SK-N-SH (cell line): ENCODE results near the gene ADAMTS14. TPM values are rescaled to one million over a fixed set of nuclear protein-coding genes. Genes with fewer than 3 reads are reported as not detected.

Source experiments
- CTCF ChIA-PET: fragments of 300-600, 350-600 bp; formaldehyde crosslinking; extraction: SDS; loops from one replicate; lab custom pipeline; 2021; lab: Yijun Ruan, JAX
- POLR2A ChIA-PET: fragments of 350-600 bp; sonication (Branson Sonifier 250); formaldehyde crosslinking; extraction: SDS; loops from one replicate; lab custom pipeline; 2020; ENCODE audit warnings: antibody characterized with exemption, inconsistent platforms; lab: Yijun Ruan, JAX
- DNase-seq: peaks from one replicate; pipeline ENCODE4 v3.0.0; 2012
- H2AFZ ChIP-seq: fragments of 200-600 bp; sonication (generic); 2 replicates; pipeline ENCODE4 v1.8.1; 2016; ENCODE audit warnings: antibody characterized with exemption, mild to moderate bottlenecking, low read depth
- H3F3A ChIP-seq: fragments of 200-600 bp; sonication (generic); replicated peaks from 2 replicates; pipeline ENCODE3; 2016; ENCODE audit warnings: antibody characterized with exemption, mild to moderate bottlenecking; ENCODE audit not compliant: insufficient read depth
- H3K27ac ChIP-seq, 2 experiments: fragments of 200-500 bp in 1 of 2; fragments of 200-600 bp in 1 of 2; sonication (Bioruptor generic) in 1 of 2; sonication (generic), shearing (Covaris generic) in 1 of 2; 2 replicates each; pipeline versions ENCODE4 v1.5.1 to v1.6.1; 2014 to 2016; ENCODE audit warnings: low read depth in 2 of 2, inconsistent platforms in 1 of 2, low read length in 1 of 2, mild to moderate bottlenecking in 1 of 2, mixed read lengths in 1 of 2
- H3K27me3 ChIP-seq: fragments of 200-600 bp; sonication (generic), shearing (Covaris generic); 2 replicates; pipeline ENCODE4 v1.6.1; 2016; ENCODE audit warnings: mixed run types; ENCODE audit not compliant: insufficient read depth
- H3K36me3 ChIP-seq, 2 experiments: fragments of 200-500 bp in 1 of 2; fragments of 200-600 bp in 1 of 2; sonication (Bioruptor generic) in 1 of 2; sonication (generic) in 1 of 2; replicated peaks in 1 of 2; 2 replicates each; pipeline versions ENCODE3 to v1.5.1; 2014 to 2016; ENCODE audit warnings: low read length in 1 of 2, mild to moderate bottlenecking in 1 of 2; ENCODE audit not compliant: insufficient read depth in 2 of 2, control insufficient read depth in 1 of 2
- H3K4me1 ChIP-seq, 2 experiments: fragments of 200-500 bp in 1 of 2; fragments of 200-600 bp in 1 of 2; sonication (Bioruptor generic) in 1 of 2; sonication (generic), shearing (Covaris generic) in 1 of 2; 2 replicates each; pipeline versions ENCODE4 v1.5.1 to v1.6.1; 2014 to 2016; ENCODE audit warnings: low read depth in 1 of 2, low read length in 1 of 2, mixed run types in 1 of 2; ENCODE audit not compliant: insufficient read depth in 2 of 2, control insufficient read depth in 1 of 2
- H3K4me2 ChIP-seq: fragments of 200-600 bp; sonication (generic), shearing (Covaris generic); 2 replicates; pipeline ENCODE4 v1.6.1; 2017; ENCODE audit warnings: mixed run types
- H3K4me3 ChIP-seq, 2 experiments: fragments of 200-500 bp in 1 of 2; fragments of 200-600 bp in 1 of 2; sonication (Bioruptor generic) in 1 of 2; sonication (generic), shearing (Covaris generic) in 1 of 2; 2 replicates each; pipeline versions ENCODE4 v1.5.1 to v1.8.1; 2014 to 2016; ENCODE audit warnings: low read depth in 2 of 2, inconsistent platforms in 1 of 2, low read length in 1 of 2, mild to moderate bottlenecking in 1 of 2, mixed read lengths in 1 of 2, moderate library complexity in 1 of 2
- H3K79me2 ChIP-seq: fragments of 200-600 bp; sonication (generic); 2 replicates; pipeline ENCODE4 v1.8.1; 2017; ENCODE audit warnings: mild to moderate bottlenecking; ENCODE audit not compliant: insufficient read depth
- H3K9ac ChIP-seq: fragments of 200-600 bp; sonication (generic); 2 replicates; pipeline ENCODE4 v1.6.1; 2017; ENCODE audit warnings: mixed run types
- H3K9me2 ChIP-seq: fragments of 200-600 bp; sonication (generic); 2 replicates; pipeline ENCODE4 v1.6.1; 2017; ENCODE audit warnings: mixed run types
- H3K9me3 ChIP-seq: fragments of 200-600 bp; sonication (generic); 2 replicates; pipeline ENCODE4 v1.6.1; 2017; ENCODE audit warnings: mixed run types, mild to moderate bottlenecking, moderate library complexity
- H4K20me1 ChIP-seq: fragments of 200-600 bp; sonication (generic); 2 replicates; pipeline ENCODE4 v1.6.1; 2017; ENCODE audit warnings: mild to moderate bottlenecking, mixed run types; ENCODE audit not compliant: insufficient read depth
- CHD2 ChIP-seq: fragments of 150-350 bp; IDR thresholded peaks from 2 replicates; pipeline ENCODE4 v1.6.1; 2018; ENCODE audit warnings: low read length; ENCODE audit not compliant: partially characterized antibody
- CTCF ChIP-seq: fragments of 200-600 bp; sonication (generic); IDR thresholded peaks from 2 replicates; pipeline ENCODE4 v1.6.1; 2017; ENCODE audit warnings: antibody characterized with exemption, mild to moderate bottlenecking, moderate library complexity
- EP300 ChIP-seq, 2 experiments: IDR thresholded peaks; 2 replicates each; pipeline versions ENCODE4 v1.4.0 to v1.6.1; 2012; ENCODE audit warnings: borderline replicate concordance in 1 of 2, low read depth in 1 of 2, low read length in 1 of 2
- EZH2phosphoT487 ChIP-seq: fragments of 200-600 bp; sonication (generic); IDR thresholded peaks from 2 replicates; pipeline ENCODE4 v1.6.1; 2017; ENCODE audit warnings: low read depth, mixed run types, mild to moderate bottlenecking, antibody characterized with exemption, moderate library complexity, borderline replicate concordance
- FOSL2 ChIP-seq: IDR thresholded peaks from 2 replicates; pipeline ENCODE4 v1.4.0; 2012; ENCODE audit warnings: low read depth, mild to moderate bottlenecking, moderate library complexity, borderline replicate concordance
- FOXJ3 ChIP-seq: sonication (generic); formaldehyde crosslinking; IDR thresholded peaks from 2 replicates; pipeline ENCODE4 v1.5.1; 2020; ENCODE audit warnings: mild to moderate bottlenecking, missing genetic modification reagents
- FOXM1 ChIP-seq: IDR thresholded peaks from 2 replicates; pipeline ENCODE4 v1.4.0; 2012; ENCODE audit warnings: low read depth, mild to moderate bottlenecking
- GABPA ChIP-seq: IDR thresholded peaks from 2 replicates; pipeline ENCODE4 v1.4.0; 2012; ENCODE audit warnings: low read depth, mild to moderate bottlenecking
- JUND ChIP-seq: IDR thresholded peaks from 2 replicates; pipeline ENCODE4 v1.4.0; 2012
- NFIC ChIP-seq: IDR thresholded peaks from 2 replicates; pipeline ENCODE4 v1.4.0; 2012; ENCODE audit warnings: borderline replicate concordance
- NRF1 ChIP-seq: IDR thresholded peaks from 2 replicates; pipeline ENCODE4 v1.6.1; 2012; ENCODE audit warnings: low read depth, mild to moderate bottlenecking, low read length
- POLR2AphosphoS5 ChIP-seq: IDR thresholded peaks from 2 replicates; pipeline ENCODE4 v1.6.1; 2012; ENCODE audit warnings: low read depth, low read length
- RCOR1 ChIP-seq: fragments of 150-350 bp; IDR thresholded peaks from 2 replicates; pipeline ENCODE4 v1.6.1; 2017; ENCODE audit warnings: antibody characterized with exemption, low read length
- RFX5 ChIP-seq: IDR thresholded peaks from 2 replicates; pipeline ENCODE4 v1.6.1; 2012; ENCODE audit warnings: mild to moderate bottlenecking, improper control_type of control experiment, low read length
- SIN3A ChIP-seq: IDR thresholded peaks from 2 replicates; pipeline ENCODE4 v1.6.1; 2012; ENCODE audit warnings: low read depth, mild to moderate bottlenecking, low read length, moderate library complexity, borderline replicate concordance
- SMC3 ChIP-seq: IDR thresholded peaks from 2 replicates; pipeline ENCODE4 v1.6.1; 2012; ENCODE audit warnings: low read depth, low read length, improper control_type of control experiment
- TEAD4 ChIP-seq: IDR thresholded peaks from 2 replicates; pipeline ENCODE4 v1.4.0; 2012; ENCODE audit warnings: mild to moderate bottlenecking, borderline replicate concordance; ENCODE audit not compliant: insufficient read depth
- YY1 ChIP-seq: IDR thresholded peaks from 2 replicates; pipeline ENCODE4 v1.4.0; 2012; ENCODE audit warnings: low read depth, mild to moderate bottlenecking
- WGBS: methylation state at CpG from one replicate; pipeline ENCODE4 v1.1.6; 2017; ENCODE audit warnings: low lambda C conversion rate; 5-methylcytosine and 5-hydroxymethylcytosine counted together
- polyA plus RNA-seq, 3 experiments: library from polyadenylated mRNA; depleted of rRNA; stranded (reverse); fragments of >200 nt; gene quantifications; 2 replicates each; pipeline ENCODE4 v1.2.3, GENCODE V29; 2012

ADAMTS14 gene
- polyA plus RNA-seq, 1 of the 3 experiments (the other 2 are of a cell fraction), result 1.1 TPM

DNA sequence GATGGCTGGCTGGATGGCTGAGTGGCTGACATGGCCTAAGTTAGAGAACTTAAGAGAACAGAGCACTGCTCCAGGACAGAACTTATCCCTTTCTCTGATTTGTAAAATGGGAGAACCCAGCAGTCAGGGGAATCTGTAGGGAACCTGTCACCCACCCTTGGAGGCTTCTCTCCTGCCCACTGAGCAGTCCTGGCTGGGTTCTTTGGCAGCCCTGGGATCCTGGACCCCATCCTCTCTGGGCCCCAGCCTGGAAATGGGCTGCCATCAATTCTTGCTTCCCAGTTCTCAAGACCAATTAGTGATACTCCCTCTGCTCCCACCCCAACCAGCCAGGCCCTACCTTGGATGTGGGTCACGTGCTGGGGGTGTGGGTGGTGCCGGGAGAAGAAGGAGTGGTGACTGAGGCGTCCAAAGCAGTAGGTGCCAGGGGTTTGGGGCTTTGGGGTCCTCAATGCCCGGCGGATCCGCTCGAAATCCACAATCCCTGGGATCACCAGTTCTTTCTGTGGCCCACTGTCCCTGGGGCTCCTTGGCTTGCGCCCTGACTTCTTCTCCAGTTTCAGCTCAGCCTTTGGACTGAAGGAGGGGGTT is 109.2 kb downstream of the ADAMTS14 start:
- Histone ChIP-seq H2AFZ (no peak overlapping the region), H3K4me3 (no peak overlapping the region), H3K9me3 (no peaks in the 10 kb centered on the region), H3K27ac (no peak overlapping the region), H4K20me1 (no peaks in the 10 kb centered on the region), H3K79me2 (no peaks in the 10 kb centered on the region), H3K27me3 (0 out of 2 replicates have a peak, but pooled peaks cover 12% of the 10 kb centered on the region), H3K9ac (no peak overlapping the region), H3K9me2 (no peaks in the 10 kb centered on the region), H3F3A (no peaks in the 10 kb centered on the region), H3K4me2 (no peak overlapping the region), H3K36me3 (no peaks in the 10 kb centered on the region), H3K4me1 (peaks cover 0 to 10% of the 10 kb centered on the region in 2 experiments; a peak in 1 of 4 replicates)
- TF ChIP-seq RFX5 (no peak), RCOR1 (no peak), CHD2 (no peak)
- peak; percentile 5 for DNase-seq
- 57% methylated on average over 4 of the region's 8 CpGs for WGBS
- ChIA-PET POLR2A (no interaction called here), CTCF (interaction anchor here (0.9 kb wide), 1 partner anchor 121 kb away, joined by 4 read pairs; no protein-coding TSS in a partner anchor)

DNA sequence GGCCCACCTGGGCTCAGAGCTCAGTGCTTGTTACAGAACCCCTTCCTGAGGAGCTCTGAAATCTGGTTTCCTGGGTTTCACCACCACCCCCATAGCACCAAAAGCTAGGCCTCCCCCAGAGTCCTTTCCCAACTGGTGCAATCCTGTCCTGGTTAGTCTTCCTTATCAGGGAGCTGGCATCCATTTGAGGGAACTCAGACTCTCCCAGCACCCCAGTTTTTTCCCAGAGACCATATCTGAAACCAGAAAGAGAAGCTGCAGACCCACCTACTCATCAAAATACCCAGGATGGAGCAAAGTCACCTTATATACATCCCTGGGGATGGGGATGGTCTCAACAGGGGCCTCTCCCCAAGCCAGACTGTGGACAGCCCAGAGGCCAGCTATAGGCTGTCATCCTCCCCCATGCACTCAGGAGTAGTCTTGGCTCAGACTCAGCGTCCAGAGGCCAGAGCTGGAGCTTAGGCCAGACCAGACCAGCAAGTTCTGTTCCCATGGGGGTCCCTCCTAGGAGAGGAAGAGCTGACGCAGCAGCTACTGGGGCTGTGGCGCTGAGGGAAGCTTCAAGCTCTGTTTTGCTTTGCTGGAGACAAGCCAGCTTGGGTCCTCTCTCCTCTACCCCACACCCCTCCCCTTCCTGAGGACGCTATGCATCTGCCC is 109.9 kb downstream of the ADAMTS14 start:
- Histone ChIP-seq H3K79me2 (no peaks in the 10 kb centered on the region), H3K9me3 (no peaks in the 10 kb centered on the region), H3K27ac (no peak overlapping the region), H3F3A (no peaks in the 10 kb centered on the region), H2AFZ (no peak overlapping the region), H3K27me3 (0 out of 2 replicates have a peak, but pooled peaks cover 12% of the 10 kb centered on the region), H3K9ac (no peak overlapping the region), H3K36me3 (no peaks in the 10 kb centered on the region), H3K4me1 (peaks cover 0 to 10% of the 10 kb centered on the region in 2 experiments; a peak in 1 of 4 replicates)
- WGBS, result 34% methylated on average over 2 of the region's 4 CpGs
- CTCF ChIA-PET, result interaction anchor here (0.9 to 1.0 kb wide), 2 partner anchors 121 to 233 kb away, joined by 3 to 4 read pairs; no protein-coding TSS in a partner anchor
- peak; percentile 4 for DNase-seq
- TF ChIP-seq CHD2 (no peak), NRF1 (no peak), POLR2AphosphoS5 (no peak), RFX5 (no peak), GABPA (no peak), TEAD4 (no peak), FOSL2 (no peak), CTCF (no peak), NFIC (no peak), YY1 (no peak), EP300 (IDR thresholded peaks at IDR 0.05; ENCODE audit: borderline replicate concordance in 1 of 2, low read depth in 1 of 2, low read length in 1 of 2) (no peak), SIN3A (no peak), FOXJ3 (CRISPR knock-in tag) (no peak), EZH2phosphoT487 (no peak), FOXM1 (no peak), JUND (no peak), SMC3 (no peak)
- TF ChIP-seq, all 33 proteins: peak for 0
- POLR2A ChIA-PET, result no interaction called here
- Histone ChIP-seq H4K20me1 (no peaks in the 10 kb centered on the region), H3K4me2 (no peak overlapping the region), H3K9me2 (no peaks in the 10 kb centered on the region), H3K4me3 (no peak overlapping the region)
